Urothelium cell line (cell line): Measurements from ENCODE around the gene NCBP3.
A peak's percentile ranks its signal among the peaks of the same experiment; 100 is the strongest.
"Not testable (repeated sequence)": the region's sequence is repeated elsewhere in the genome, so short reads cannot be mapped to it uniquely, and the experiment has no call there.

ENCODE experiments used
- DNase-seq: peaks from one replicate; pipeline ENCODE4 v3.0.0; 2011; ENCODE audit warnings: low spot score, mixed read lengths
- FAIRE-seq: peaks from 2 replicates; lab custom pipeline; 2011; peaks lifted over from hg19 to GRCh38; lab: Jason Lieb, UNC

NCBP3 gene

DNA sequence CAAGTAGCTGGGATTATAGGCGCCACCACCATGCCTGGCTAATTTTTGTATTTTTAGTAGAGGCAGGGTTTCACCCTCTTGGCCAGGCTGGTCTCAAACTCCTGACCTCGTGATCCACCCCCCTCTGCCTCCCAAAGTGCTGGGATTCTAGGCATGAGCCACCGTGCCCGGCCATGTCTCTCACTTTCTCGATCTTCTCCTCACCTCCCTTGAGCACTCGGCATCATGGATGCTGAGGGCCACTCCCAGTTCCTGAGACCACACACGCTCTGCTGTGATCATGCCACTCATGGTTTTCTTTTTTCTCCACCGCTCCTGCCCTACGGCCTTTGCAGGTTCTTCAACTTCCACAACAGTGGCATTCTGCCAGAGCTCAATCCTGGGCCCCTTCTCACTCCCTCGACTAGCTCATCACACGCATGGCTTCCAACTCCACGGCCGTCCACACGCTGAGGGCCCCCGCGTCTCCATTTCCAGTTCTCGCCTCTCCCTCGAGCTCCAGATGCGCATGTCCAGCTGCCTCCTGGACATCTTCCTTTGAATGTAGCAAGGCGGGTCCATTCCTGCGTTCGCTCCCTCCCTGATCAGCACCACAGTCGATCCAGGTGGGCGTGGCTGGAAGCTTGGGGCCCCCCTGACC, 5.5 kb upstream of the NCBP3 start:
- no peak for FAIRE-seq
- DNase-seq, result no peak

GRCh38 chr17:3848229-3848835, 2.3 kb upstream of the NCBP3 start:
- FAIRE-seq (no peak), DNase-seq (no peak)

GRCh38 chr17:3847165-3847670, 1.2 kb upstream of the NCBP3 start:
- FAIRE-seq (no peak), DNase-seq (no peak)

- FAIRE-seq (no peak), DNase-seq (no peak)
Measured at GRCh38 chr17:3846437-3847164, 555 bp upstream of the NCBP3 start.

DNA sequence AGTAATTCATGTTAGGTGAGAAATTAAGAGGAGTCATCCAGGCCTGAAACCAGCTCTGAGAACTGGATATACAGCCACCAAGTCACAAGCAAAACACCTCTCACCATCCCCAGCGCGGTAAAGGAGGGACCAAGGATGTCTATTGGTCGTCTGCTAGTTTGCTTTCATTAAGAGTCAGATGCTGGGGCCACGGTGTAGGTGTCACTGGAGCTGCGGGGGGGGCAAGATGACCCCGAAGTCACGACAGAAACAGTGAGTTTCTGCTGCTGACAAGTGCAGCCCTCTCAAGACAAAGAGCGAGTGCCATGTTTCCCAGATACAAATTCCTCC, 790 bp downstream of the NCBP3 start:
- FAIRE-seq (no peak), DNase-seq (no peak)

GRCh38 chr17:3844556-3844955, 1.5 kb downstream of the NCBP3 start:
- DNase-seq, FAIRE-seq: not testable (repeated sequence)

DNA sequence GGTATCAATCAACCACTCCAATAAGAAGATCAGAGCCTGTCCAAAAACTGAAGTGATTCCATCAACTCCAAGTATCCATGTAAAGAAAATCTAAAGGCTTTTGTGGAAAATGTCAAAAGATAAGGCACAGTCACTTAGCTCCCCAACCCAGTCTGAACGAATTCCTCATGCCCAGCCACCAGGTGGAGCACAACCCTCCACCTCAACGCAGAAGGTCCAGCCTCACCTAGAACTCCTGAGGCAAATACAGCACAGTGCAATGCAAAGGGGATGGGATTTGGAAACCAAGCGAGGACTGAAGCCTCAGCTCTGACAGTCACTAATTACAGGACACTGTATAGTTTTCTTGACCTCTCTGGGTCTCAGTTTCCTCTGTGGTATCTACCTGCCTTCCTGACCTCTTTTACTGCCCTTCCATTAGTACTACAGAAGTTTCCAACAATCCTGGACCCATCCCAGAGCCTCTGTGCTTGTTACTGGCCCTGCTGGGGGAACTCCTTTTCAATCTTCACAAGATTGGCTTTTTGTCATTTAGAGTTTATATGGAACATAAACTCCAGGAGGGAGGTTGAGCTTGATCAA, 2.0 kb downstream of the NCBP3 start:
- FAIRE-seq (no peak), DNase-seq (peak; percentile 53)

DNA sequence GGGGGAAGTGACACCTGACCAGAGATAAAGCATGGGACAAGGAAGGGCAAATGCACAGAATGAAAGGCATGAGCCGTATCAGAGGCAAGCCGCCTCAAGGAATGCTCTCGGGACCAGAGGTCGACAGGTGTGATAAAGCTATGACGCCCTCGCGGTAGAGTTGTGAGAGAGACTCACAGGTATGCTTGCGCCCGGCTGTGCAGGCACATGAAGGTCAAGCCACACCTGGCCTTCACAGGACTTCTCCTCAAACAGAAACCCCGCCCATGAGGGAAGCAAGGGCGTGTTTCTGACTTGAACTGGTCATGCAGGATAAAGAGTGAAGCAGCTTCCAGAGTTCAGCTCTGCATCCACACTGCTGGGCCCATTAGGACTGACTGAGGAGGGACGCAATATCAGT, 7.8 kb downstream of the NCBP3 start:
- no peak for FAIRE-seq
- DNase-seq, result no peak

DNA sequence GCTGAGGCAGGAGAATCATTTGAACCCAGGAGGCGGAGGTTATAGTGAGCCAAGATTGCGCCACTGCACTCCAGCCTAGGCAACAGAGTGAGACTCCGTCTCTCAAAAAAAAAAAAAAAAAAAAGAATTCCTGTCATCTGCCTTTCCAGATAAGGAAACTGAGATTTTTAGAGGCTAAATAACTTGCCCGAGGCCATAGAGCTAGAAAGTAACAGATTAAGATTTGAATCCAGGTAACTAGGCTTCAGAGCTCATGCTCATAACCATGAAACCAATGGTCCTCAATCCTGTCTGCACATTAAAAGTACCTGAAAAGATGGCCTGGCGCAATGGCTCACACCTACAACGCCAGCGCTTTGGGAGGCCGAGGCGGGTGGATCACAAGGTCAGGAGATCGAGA, 9.5 kb downstream of the NCBP3 start:
- no peak for FAIRE-seq
- no peak for DNase-seq

DNA sequence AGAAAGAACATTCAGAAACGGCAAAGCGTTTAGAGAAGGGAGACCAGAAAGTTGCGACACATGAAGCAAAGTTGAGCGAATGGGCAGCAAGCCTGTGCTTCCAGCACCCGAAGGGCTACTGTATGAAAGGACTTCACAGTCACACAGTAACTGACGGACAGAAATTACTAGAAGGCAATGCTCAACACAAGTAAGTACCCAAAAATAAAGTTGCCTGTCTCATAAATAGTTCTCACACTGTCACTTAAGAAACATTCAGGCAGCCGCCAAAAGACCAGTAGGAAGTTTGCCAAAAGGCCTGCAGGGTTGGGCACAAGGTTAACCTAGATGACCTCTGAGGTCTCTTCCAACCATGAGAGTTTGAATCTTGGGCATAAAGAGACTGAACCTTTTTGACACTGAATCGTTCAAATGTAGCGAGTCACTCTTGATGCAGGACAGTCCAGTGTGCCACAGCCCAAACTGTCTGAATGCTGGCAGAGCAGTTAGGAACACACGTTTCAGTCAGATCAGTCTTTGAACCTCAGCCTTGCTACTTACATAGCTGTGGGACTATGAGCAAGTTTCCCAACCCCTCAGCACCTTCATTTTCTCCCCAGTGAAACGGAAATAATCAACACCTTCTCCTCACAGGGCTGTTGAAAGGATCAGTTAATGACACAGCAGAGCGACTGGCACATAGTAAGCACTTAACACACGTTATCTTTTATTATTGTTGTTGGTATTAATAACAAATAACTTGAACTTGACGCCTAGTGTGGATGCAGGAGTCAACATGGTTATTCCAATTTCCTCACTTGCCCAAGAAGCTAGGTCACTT, 10.4 kb downstream of the NCBP3 start:
- FAIRE-seq, result no peak

DNA sequence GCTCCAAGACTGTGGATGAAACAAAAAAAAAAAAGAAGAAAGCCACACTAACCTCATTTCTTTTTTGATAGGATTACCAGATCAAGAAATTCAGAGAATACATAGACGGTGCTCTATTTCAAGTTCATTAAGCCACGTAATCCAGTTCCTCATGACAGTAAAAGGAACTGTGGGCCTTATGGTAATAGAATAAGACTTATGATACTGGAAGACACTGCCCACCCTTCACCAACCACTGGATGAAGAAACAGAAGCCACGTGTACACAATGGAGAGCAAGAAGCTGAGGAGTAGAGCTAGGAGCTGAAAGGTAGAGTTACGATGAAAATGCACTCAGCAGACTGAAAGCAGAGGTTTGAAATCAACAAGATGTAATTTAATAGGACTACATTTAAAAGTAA, 11.2 kb downstream of the NCBP3 start:
- DNase-seq (no peak), FAIRE-seq (no peak)

More for the DNA sequence above, 10.4 kb downstream of the NCBP3 start:
- DNase-seq, result no peak

- DNase-seq (no peak), FAIRE-seq (no peak)
Measured at GRCh38 chr17:3828852-3829232, 17.2 kb downstream of the NCBP3 start.

DNA sequence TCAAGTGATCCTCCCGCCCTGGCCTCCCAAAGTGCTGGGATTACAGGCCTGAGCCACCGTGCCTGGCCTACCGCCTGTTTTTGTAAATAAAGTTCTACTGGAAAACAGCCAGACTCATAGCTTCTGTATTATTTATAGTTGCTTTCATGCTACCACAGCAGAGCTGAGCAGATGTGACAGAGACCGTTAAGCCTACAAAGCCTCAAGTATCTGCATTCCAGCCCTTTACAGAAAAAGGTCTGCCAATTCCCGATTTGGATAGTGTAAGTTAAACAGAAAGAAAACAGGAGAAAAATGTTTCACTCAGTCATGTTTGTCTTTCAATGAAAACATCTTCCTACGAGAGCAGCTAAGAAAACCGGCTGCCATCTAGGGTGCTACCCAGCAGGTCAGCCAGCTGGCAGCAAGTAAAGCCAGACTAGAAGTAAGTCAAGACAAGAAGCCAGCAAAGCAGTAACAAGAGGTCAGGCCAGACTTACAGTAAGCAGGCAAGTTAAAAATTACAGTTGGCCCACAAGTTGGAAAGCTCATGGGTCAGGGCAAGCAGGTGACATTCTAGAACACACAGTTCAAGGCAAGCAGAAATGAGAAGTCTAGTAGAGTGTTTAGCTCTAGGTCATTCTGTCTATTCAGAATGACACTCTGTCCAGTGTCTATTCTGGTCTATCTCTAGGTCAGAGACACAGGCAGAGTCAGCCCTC, 17.7 kb downstream of the NCBP3 start:
- DNase-seq (no peak), FAIRE-seq (no peak)

- FAIRE-seq, result no peak
- DNase-seq, result peak; percentile 11
Measured at GRCh38 chr17:3827124-3827773, 18.8 kb downstream of the NCBP3 start.

DNA sequence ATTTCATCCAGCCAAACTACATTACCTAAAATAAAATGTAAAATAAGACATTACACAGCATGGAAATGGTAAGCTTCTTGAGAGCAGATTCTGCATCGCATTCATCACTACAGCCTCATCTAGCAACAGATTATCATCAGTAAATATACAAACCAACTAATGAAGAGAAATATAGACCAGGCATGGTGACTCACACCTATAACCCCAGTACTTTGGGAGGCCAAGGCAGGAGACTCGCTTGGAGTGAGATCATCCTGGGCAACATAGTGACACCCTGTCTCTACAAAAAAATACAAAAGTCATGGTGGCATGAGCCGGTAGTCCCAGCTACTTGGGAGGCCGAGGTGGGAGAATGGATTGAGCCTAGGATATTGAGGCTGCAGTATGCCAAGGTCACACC, 19.9 kb downstream of the NCBP3 start:
- FAIRE-seq (no peak), DNase-seq (no peak)

GRCh38 chr17:3821101-3821500, 24.9 kb downstream of the NCBP3 start:
- FAIRE-seq (no peak), DNase-seq (no peak)

GRCh38 chr17:3818786-3819185, 27.3 kb downstream of the NCBP3 start:
- FAIRE-seq (no peak), DNase-seq (no peak)

DNA sequence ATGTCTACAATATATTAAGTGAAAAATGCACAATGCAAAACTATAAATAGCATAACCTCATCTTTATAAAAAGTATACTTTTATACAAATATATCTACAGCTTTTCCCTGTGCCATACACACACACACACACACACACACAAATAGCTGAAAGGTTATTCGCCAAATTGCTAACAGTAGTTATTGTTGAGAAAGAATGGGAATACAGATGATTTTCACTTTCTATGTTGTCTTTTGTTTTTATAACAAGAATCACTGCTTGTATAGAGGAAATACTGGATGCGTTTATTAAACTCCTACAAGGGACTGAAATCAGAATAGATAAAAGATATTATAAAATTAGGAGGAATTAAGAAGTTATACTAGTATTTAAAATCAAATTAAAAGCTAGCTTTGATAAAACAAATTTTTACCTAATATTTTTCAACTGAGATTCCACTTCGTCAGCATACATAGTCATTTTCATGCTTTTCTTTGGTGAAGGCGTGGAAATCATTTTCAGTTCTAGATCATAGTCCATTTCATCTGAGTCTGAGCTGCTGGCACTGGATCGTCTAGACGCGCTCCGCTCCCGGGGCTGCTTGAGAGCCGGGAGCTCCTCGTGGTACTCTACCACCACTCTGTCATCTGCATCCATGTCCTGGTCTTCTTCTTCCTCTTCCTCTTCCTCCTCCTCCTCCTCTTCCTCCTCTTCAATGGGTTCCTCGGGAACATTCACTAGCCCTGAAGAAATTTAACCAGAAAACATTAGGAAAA, 28.0 kb downstream of the NCBP3 start:
- FAIRE-seq (no peak), DNase-seq (no peak)

- FAIRE-seq, result no peak
Measured at GRCh38 chr17:3815925-3816324, 30.1 kb downstream of the NCBP3 start.

More at GRCh38 chr17:3815925-3816324, 30.1 kb downstream of the NCBP3 start:
- no peak for DNase-seq
